BE2C (cell line): ENCODE results near the gene BEX4.
A peak's percentile ranks its signal among the peaks of the same experiment; 100 is the strongest.
"Not testable (repeated sequence)": the region's sequence is repeated elsewhere in the genome, so short reads cannot be mapped to it uniquely, and the experiment has no call there.

Experiments
- DNase-seq: peaks from one replicate; pipeline ENCODE4 v3.0.0-alpha.2; 2020
- H3K27me3 ChIP-seq: fragments of 250-450 bp; sonication (Bioruptor Pico); 2 replicates; pipeline ENCODE4 v1.5.1; 2020; ENCODE audit warnings: mild to moderate bottlenecking
- H3K36me3 ChIP-seq: fragments of 250-450 bp; sonication (Bioruptor Pico); 2 replicates; pipeline ENCODE4 v1.5.1; 2020; ENCODE audit warnings: mild to moderate bottlenecking
- H3K4me1 ChIP-seq: fragments of 250-450 bp; sonication (Bioruptor Pico); 2 replicates; pipeline ENCODE4 v1.5.1; 2020
- H3K4me3 ChIP-seq: 2 replicates; pipeline ENCODE4 v1.5.1; 2011; ENCODE audit warnings: low read depth, low read length
- H3K9me3 ChIP-seq: fragments of 250-450 bp; sonication (Bioruptor Pico); 2 replicates; pipeline ENCODE4 v1.5.1; 2020
- CTCF ChIP-seq: IDR thresholded peaks from 2 replicates; pipeline ENCODE4 v1.5.1; 2012; ENCODE audit warnings: mild to moderate bottlenecking, low read depth, low read length

BEX4 gene

GRCh38 chrX:103234869-103235268 lies 20.0 kb downstream of the BEX4 start:
- no peak for TF ChIP-seq CTCF
- Histone ChIP-seq H3K36me3 (no peaks in the 10 kb centered on the region), H3K4me1 (no peaks in the 10 kb centered on the region), H3K27me3 (no peaks in the 10 kb centered on the region), H3K4me3 (no peak overlapping the region), H3K9me3 (no peaks in the 10 kb centered on the region)
- no peak for DNase-seq

- not testable (repeated sequence) for H3K27me3 ChIP-seq, DNase-seq, H3K36me3 ChIP-seq, H3K4me1 ChIP-seq, H3K4me3 ChIP-seq, H3K9me3 ChIP-seq
Measured at GRCh38 chrX:103235608-103236007, 20.7 kb downstream of the BEX4 start.

- H3K27me3 ChIP-seq: no peaks in the 10 kb centered on the region
- no peaks in the 10 kb centered on the region for H3K36me3 ChIP-seq
- no peaks in the 10 kb centered on the region for H3K9me3 ChIP-seq
- no peak overlapping the region for H3K4me3 ChIP-seq
- no peaks in the 10 kb centered on the region for H3K4me1 ChIP-seq
- TF ChIP-seq CTCF: no peak
- no peak for DNase-seq
Measured at GRCh38 chrX:103236296-103236695, 21.4 kb downstream of the BEX4 start.

- Histone ChIP-seq H3K4me3 (no peak overlapping the region), H3K4me1 (no peaks in the 10 kb centered on the region), H3K9me3 (no peaks in the 10 kb centered on the region), H3K27me3 (no peaks in the 10 kb centered on the region), H3K36me3 (no peaks in the 10 kb centered on the region)
- TF ChIP-seq CTCF: no peak
- no peak for DNase-seq
Measured at GRCh38 chrX:103240155-103240554, 25.2 kb downstream of the BEX4 start.

GRCh38 chrX:103248553-103248952 lies 33.6 kb downstream of the BEX4 start:
- Histone ChIP-seq H3K4me3 (no peak overlapping the region), H3K36me3 (no peaks in the 10 kb centered on the region), H3K4me1 (no peaks in the 10 kb centered on the region), H3K9me3 (no peaks in the 10 kb centered on the region), H3K27me3 (no peaks in the 10 kb centered on the region)
- peak; percentile 24 for TF ChIP-seq CTCF
- no peak for DNase-seq

- Histone ChIP-seq H3K4me3 (no peak overlapping the region), H3K36me3 (no peaks in the 10 kb centered on the region), H3K27me3 (no peaks in the 10 kb centered on the region), H3K9me3 (no peaks in the 10 kb centered on the region), H3K4me1 (no peaks in the 10 kb centered on the region)
- TF ChIP-seq CTCF: no peak
- no peak for DNase-seq
Measured at GRCh38 chrX:103249805-103250204, 34.9 kb downstream of the BEX4 start.

- no peak for DNase-seq
- Histone ChIP-seq H3K27me3 (no peaks in the 10 kb centered on the region), H3K9me3 (no peaks in the 10 kb centered on the region), H3K4me3 (no peak overlapping the region), H3K4me1 (no peaks in the 10 kb centered on the region), H3K36me3 (no peaks in the 10 kb centered on the region)
- TF ChIP-seq CTCF: no peak
Measured at GRCh38 chrX:103250977-103251376, 36.1 kb downstream of the BEX4 start.
